H9 (cell line): ENCODE measurements around the gene FIBP. TPM values are rescaled to one million over a fixed set of nuclear protein-coding genes. Genes with fewer than 3 reads are reported as not detected.

ENCODE experiments used
- DNase-seq: peaks from one replicate; pipeline ENCODE4 v3.0.0-alpha.2; 2017
- H2AFZ ChIP-seq: one replicate; pipeline ENCODE4 v1.6.1; 2013; ENCODE audit warnings: mild to moderate bottlenecking, low read length, control low read depth, moderate library complexity
- H2AK5ac ChIP-seq: 2 replicates; pipeline ENCODE4 v1.6.1; 2013; ENCODE audit warnings: low read length, control low read depth, mixed read lengths; ENCODE audit not compliant: insufficient read length
- H2BK120ac ChIP-seq: one replicate; pipeline ENCODE4 v1.6.1; 2013; ENCODE audit warnings: low read depth, mild to moderate bottlenecking, low read length, control low read depth, inconsistent platforms; ENCODE audit not compliant: poor library complexity, severe bottlenecking
- H2BK12ac ChIP-seq: 2 replicates; pipeline ENCODE4 v1.6.1; 2013; ENCODE audit warnings: low read length, control low read depth, mixed read lengths, low read depth; ENCODE audit not compliant: insufficient read length
- H2BK15ac ChIP-seq: 2 replicates; pipeline ENCODE4 v1.6.1; 2013; ENCODE audit warnings: low read depth, low read length, control low read depth
- H2BK20ac ChIP-seq: one replicate; pipeline ENCODE4 v1.6.1; 2013; ENCODE audit warnings: low read depth, mild to moderate bottlenecking, low read length, control low read depth, inconsistent platforms; ENCODE audit not compliant: poor library complexity, severe bottlenecking
- H2BK5ac ChIP-seq: 2 replicates; pipeline ENCODE4 v1.6.1; 2013; ENCODE audit warnings: low read length, control low read depth, mixed read lengths; ENCODE audit not compliant: insufficient read length
- H3K14ac ChIP-seq: 2 replicates; pipeline ENCODE4 v1.6.1; 2013; ENCODE audit warnings: low read length, control low read depth; ENCODE audit not compliant: insufficient read depth
- H3K18ac ChIP-seq: 2 replicates; pipeline ENCODE4 v1.6.1; 2013; ENCODE audit warnings: low read depth, mild to moderate bottlenecking, mixed read lengths, low read length, control low read depth; ENCODE audit not compliant: insufficient read length
- H3K23ac ChIP-seq: 2 replicates; pipeline ENCODE4 v1.6.1; 2013; ENCODE audit warnings: low read length, control low read depth, mixed read lengths, low read depth; ENCODE audit not compliant: insufficient read length
- H3K23me2 ChIP-seq: 2 replicates; pipeline ENCODE4 v1.6.1; 2013; ENCODE audit warnings: low read depth, mild to moderate bottlenecking, mixed read lengths, low read length, control low read depth; ENCODE audit not compliant: insufficient read length, poor library complexity, severe bottlenecking
- H3K27ac ChIP-seq: 2 replicates; pipeline ENCODE4 v1.5.1; 2013; ENCODE audit warnings: low read length, control low read depth, mixed read lengths, low read depth; ENCODE audit not compliant: insufficient read length
- H3K27me3 ChIP-seq: 2 replicates; pipeline ENCODE4 v1.6.1; 2013; ENCODE audit warnings: low read length, control low read depth, inconsistent platforms; ENCODE audit not compliant: insufficient read depth
- H3K4ac ChIP-seq: 2 replicates; pipeline ENCODE4 v1.6.1; 2013; ENCODE audit warnings: low read depth, mild to moderate bottlenecking, control low read depth, inconsistent platforms, low read length, moderate library complexity
- H3K4me1 ChIP-seq: 2 replicates; pipeline ENCODE4 v1.6.1; 2013; ENCODE audit warnings: low read length, control low read depth, inconsistent platforms; ENCODE audit not compliant: insufficient read depth
- H3K4me2 ChIP-seq: 2 replicates; pipeline ENCODE4 v1.6.1; 2013; ENCODE audit warnings: low read length, control low read depth, mixed read lengths; ENCODE audit not compliant: insufficient read length, insufficient read depth
- H3K56ac ChIP-seq: 2 replicates; pipeline ENCODE4 v1.6.1; 2013; ENCODE audit warnings: low read depth, mild to moderate bottlenecking, mixed read lengths, low read length, control low read depth; ENCODE audit not compliant: insufficient read length
- H3K79me1 ChIP-seq: 2 replicates; pipeline ENCODE4 v1.6.1; 2013; ENCODE audit warnings: low read depth, mild to moderate bottlenecking, moderate library complexity, low read length, control low read depth, inconsistent platforms; ENCODE audit not compliant: insufficient read depth, poor library complexity, severe bottlenecking
- H3K79me2 ChIP-seq: 2 replicates; pipeline ENCODE4 v1.6.1; 2013; ENCODE audit warnings: low read length, control low read depth, inconsistent platforms; ENCODE audit not compliant: insufficient read depth
- H3K9ac ChIP-seq: 2 replicates; pipeline ENCODE4 v1.6.1; 2013; ENCODE audit warnings: low read length, control low read depth, mixed read lengths; ENCODE audit not compliant: insufficient read length; ENCODE audit errors: extremely low read depth
- H3K9me3 ChIP-seq: one replicate; pipeline ENCODE4 v1.6.1; 2013; ENCODE audit warnings: low read depth, low read length, inconsistent platforms; ENCODE audit not compliant: control insufficient read depth
- H3T11ph ChIP-seq: one replicate; pipeline ENCODE4 v1.6.1; 2013; ENCODE audit warnings: mild to moderate bottlenecking, low read length, control low read depth, inconsistent platforms
- H4K20me1 ChIP-seq: one replicate; pipeline ENCODE4 v1.6.1; 2013; ENCODE audit not compliant: control insufficient read depth, insufficient read length, insufficient read depth
- H4K5ac ChIP-seq: 2 replicates; pipeline ENCODE4 v1.6.1; 2013; ENCODE audit warnings: low read depth, mild to moderate bottlenecking, mixed read lengths, low read length, control low read depth; ENCODE audit not compliant: insufficient read length
- H4K8ac ChIP-seq: replicated peaks from 2 replicates; pipeline ENCODE4 v1.6.1; 2013; ENCODE audit warnings: low read length, control low read depth, mixed read lengths, low read depth; ENCODE audit not compliant: insufficient read length
- H4K91ac ChIP-seq: 2 replicates; pipeline ENCODE4 v1.6.1; 2013; ENCODE audit warnings: low read depth, mild to moderate bottlenecking, moderate library complexity, mixed read lengths, low read length, control low read depth; ENCODE audit not compliant: insufficient read length
- H3K27ac Mint-ChIP-seq, 3 experiments: 2 replicates in 2 of 3; 3 replicates in 1 of 3; pipeline ENCODE4 v1.8.0; 2020 to 2021; ENCODE audit warnings: mixed read lengths in 3 of 3, mild to moderate bottlenecking in 1 of 3, moderate library complexity in 1 of 3
- H3K27me3 Mint-ChIP-seq: 2 replicates; pipeline ENCODE4 v1.8.0; 2021; ENCODE audit warnings: low read depth, mild to moderate bottlenecking, moderate library complexity, mixed read lengths
- H3K36me3 Mint-ChIP-seq, 3 experiments: 2 replicates in 2 of 3; 3 replicates in 1 of 3; pipeline ENCODE4 v1.8.0; 2020 to 2021; ENCODE audit warnings: low read depth in 3 of 3, mixed read lengths in 3 of 3; ENCODE audit not compliant: insufficient read depth in 1 of 3
- H3K4me1 Mint-ChIP-seq, 2 experiments: 2 replicates each; pipeline ENCODE4 v1.8.0; 2020; ENCODE audit warnings: mixed read lengths in 2 of 2
- H3K4me3 Mint-ChIP-seq, 2 experiments: 2 replicates in 1 of 2; 3 replicates in 1 of 2; pipeline ENCODE4 v1.8.0; 2020 to 2021; ENCODE audit warnings: mild to moderate bottlenecking in 2 of 2, mixed read lengths in 2 of 2, moderate library complexity in 1 of 2
- H3K9me3 Mint-ChIP-seq, 2 experiments: 2 replicates in 1 of 2; 3 replicates in 1 of 2; pipeline ENCODE4 v1.8.0; 2020; ENCODE audit warnings: mild to moderate bottlenecking in 2 of 2, mixed read lengths in 2 of 2, moderate library complexity in 1 of 2
- CTCF ChIP-seq: fragments of 200-600 bp; sonication (generic); conservative IDR thresholded peaks from 3 replicates; pipeline ENCODE4 v1.8.0; 2021; ENCODE audit warnings: antibody characterized with exemption, mild to moderate bottlenecking
- WGBS: extraction: QIAGEN DNeasy Blood & Tissue Kit; methylation state at CpG from one replicate; pipeline ENCODE4 v1.1.7; 2013; ENCODE audit warnings: missing lambda C conversion rate, low lambda C conversion rate, mixed read lengths; ENCODE audit not compliant: insufficient read length; ENCODE audit errors: extremely low coverage; 5-methylcytosine and 5-hydroxymethylcytosine counted together
- total RNA-seq: library from RNA; stranded (reverse); gene quantifications from 2 replicates; pipeline ENCODE4 v1.2.1, GENCODE V29; 2021

The FIBP gene
- total RNA-seq, 1 experiment from 2014 or later: 87.0 TPM

- no peak within 1 kb of the TSS for H3K23ac ChIP-seq
- no CpG with 5 or more reads among the region's 78 CpGs for WGBS
- Mint-ChIP-seq H3K27me3 (no peaks in the 10 kb centered on the region), H3K4me3 (peak within 1 kb of the TSS; percentile 78 to 93), H3K36me3 (peaks cover 38 to 52% (median 49%) of the 10 kb centered on the region in 3 experiments), H3K4me1 (peaks cover 29% of the 10 kb centered on the region in 2 experiments), H3K9me3 (peaks cover 0 to 3% of the 10 kb centered on the region in 2 experiments; a peak in 1 of 5 replicates), H3K27ac (peak within 1 kb of the TSS; percentile 96 to 99 (median 99))
- peaks cover 25% of the 10 kb centered on the region for H3K23me2 ChIP-seq
- H2BK120ac ChIP-seq: peak within 1 kb of the TSS; percentile 76
- peaks cover under 1% of the 10 kb centered on the region for H3K79me1 ChIP-seq
- H2BK15ac ChIP-seq: no peak within 1 kb of the TSS
- TF ChIP-seq CTCF: peak; percentile 96
- H3K27ac ChIP-seq: peak within 1 kb of the TSS; percentile 83
- no peaks in the 10 kb centered on the region for H3K4me1 ChIP-seq
- peak within 1 kb of the TSS; percentile 9 for H3T11ph ChIP-seq
- no peak within 1 kb of the TSS for H2AK5ac ChIP-seq
- no peak within 1 kb of the TSS for H2AFZ ChIP-seq
- DNase-seq: peak; percentile 97
- H2BK12ac ChIP-seq: no peak within 1 kb of the TSS
- H4K20me1 ChIP-seq: peaks cover 2% of the 10 kb centered on the region
- peak within 1 kb of the TSS; percentile 65 for H2BK5ac ChIP-seq
- no peaks in the 10 kb centered on the region for H3K9me3 ChIP-seq
- H3K9ac ChIP-seq: peak within 1 kb of the TSS; percentile 85
- H3K4ac ChIP-seq: peak within 1 kb of the TSS; percentile 61; the same call in 1 of the 2 replicates
- H3K27me3 ChIP-seq: no peaks in the 10 kb centered on the region
- H3K79me2 ChIP-seq: peaks cover 12% of the 10 kb centered on the region; the same call in 1 of the 2 replicates
- H4K91ac ChIP-seq: peak within 1 kb of the TSS; percentile 27
- peak within 1 kb of the TSS; percentile 63 for H4K5ac ChIP-seq
- no peak within 1 kb of the TSS for H3K56ac ChIP-seq
- no peak within 1 kb of the TSS for H4K8ac ChIP-seq
- peak within 1 kb of the TSS; percentile 98 for H3K14ac ChIP-seq
- H2BK20ac ChIP-seq: no peak within 1 kb of the TSS
- peak within 1 kb of the TSS; percentile 94 for H3K18ac ChIP-seq
- peak within 1 kb of the TSS; percentile 92 for H3K4me2 ChIP-seq
Observed at GRCh38 chr11:65860278-65861164, 27.8 kb downstream of the FIBP start, which contains the start of gene MUS81. Gene MUS81, plus strand, starts transcription at chr11:65860433. Its CDS starts 321 bp downstream, at chr11:65860754.
